Measurements from ENCODE around the gene PGAP3.

DNA sequence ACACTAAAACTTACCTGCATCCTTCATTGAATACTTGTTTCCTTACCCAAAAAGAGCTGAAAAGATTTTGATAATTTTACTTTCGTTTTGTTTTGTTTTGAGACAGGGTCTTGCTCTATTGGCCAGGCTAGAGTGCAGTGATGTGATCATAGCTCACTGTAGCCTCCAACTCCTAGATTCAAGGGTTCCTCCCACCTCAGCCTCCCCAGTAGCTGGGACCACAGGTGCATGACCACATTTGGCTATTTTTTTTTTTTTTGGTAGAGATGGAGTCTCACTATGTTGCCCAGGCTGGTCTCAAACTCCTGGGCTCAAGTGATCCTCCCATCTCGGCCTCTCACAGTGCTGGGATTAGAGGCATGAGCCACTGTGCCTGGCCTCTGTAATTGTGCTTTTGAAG is 32.8 kb downstream of the PGAP3 start:
- TF ChIP-seq CTCF (IDR thresholded peaks at IDR 0.05) (no peak), EP300 (IDR thresholded peaks at IDR 0.05) (no peak)

Data from upper lobe of left lung (tissue), 4 donors.